Neural crest cell (in vitro differentiated cells): ENCODE results near the gene PTPRO. TPM values are rescaled to one million over a fixed set of nuclear protein-coding genes. Genes with fewer than 3 reads are reported as not detected.

Source experiments
- DNase-seq: peaks from one replicate; pipeline ENCODE4 v3.0.0; 2021; ENCODE audit warnings: low read depth, mixed read lengths, low spot score
- H3K27ac Mint-ChIP-seq: one replicate; pipeline ENCODE4 v1.8.0; 2021; ENCODE audit warnings: mild to moderate bottlenecking, mixed read lengths; ENCODE audit not compliant: unreplicated experiment
- H3K27me3 Mint-ChIP-seq: 2 replicates; pipeline ENCODE4 v1.8.0; 2021; ENCODE audit warnings: low read depth, mild to moderate bottlenecking, mixed read lengths
- H3K36me3 Mint-ChIP-seq: 2 replicates; pipeline ENCODE4 v1.8.0; 2021; ENCODE audit warnings: low read depth, mild to moderate bottlenecking, mixed read lengths
- H3K4me1 Mint-ChIP-seq: 2 replicates; pipeline ENCODE4 v1.8.0; 2021; ENCODE audit warnings: mixed read lengths
- H3K4me3 Mint-ChIP-seq: one replicate; pipeline ENCODE4 v1.8.0; 2021; ENCODE audit warnings: mild to moderate bottlenecking, mixed read lengths
- H3K9me3 Mint-ChIP-seq: 2 replicates; pipeline ENCODE4 v1.8.0; 2021; ENCODE audit warnings: mixed read lengths
- total RNA-seq: library from RNA; stranded (reverse); gene quantifications from 2 replicates; pipeline ENCODE4 v1.2.1, GENCODE V29; 2021
- TF ChIP-seq, protein P1 (sequence below): fragments of 200-600 bp; sonication (generic); conservative IDR thresholded peaks from 2 replicates; pipeline ENCODE4 v1.5.0; 2021; ENCODE audit warnings: antibody characterized with exemption, mild to moderate bottlenecking

PTPRO gene
- total RNA-seq, 1 donor from 2014 or later: 3.1 TPM

DNA sequence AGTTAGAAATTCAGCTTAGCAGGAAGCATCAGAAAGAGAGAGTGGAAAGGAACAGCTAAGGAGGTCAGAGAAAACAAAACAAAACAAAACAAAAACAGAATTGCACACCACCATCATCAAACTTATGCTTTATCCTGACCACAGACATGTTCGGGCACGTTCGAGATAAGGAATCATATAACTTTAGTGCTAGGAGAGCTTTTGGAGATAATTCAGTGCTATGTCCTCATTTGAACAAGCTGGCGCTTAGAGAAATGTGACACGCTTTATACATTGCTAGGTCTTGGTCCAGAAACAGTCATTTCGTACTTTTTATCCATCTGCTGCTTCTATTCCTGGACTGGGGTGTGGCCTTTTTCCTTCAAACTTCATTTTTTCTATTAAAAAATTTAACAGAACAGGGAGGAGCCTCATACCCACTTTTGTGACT is 213.1 kb downstream of the PTPRO start:
- TF ChIP-seq, protein P1, sequence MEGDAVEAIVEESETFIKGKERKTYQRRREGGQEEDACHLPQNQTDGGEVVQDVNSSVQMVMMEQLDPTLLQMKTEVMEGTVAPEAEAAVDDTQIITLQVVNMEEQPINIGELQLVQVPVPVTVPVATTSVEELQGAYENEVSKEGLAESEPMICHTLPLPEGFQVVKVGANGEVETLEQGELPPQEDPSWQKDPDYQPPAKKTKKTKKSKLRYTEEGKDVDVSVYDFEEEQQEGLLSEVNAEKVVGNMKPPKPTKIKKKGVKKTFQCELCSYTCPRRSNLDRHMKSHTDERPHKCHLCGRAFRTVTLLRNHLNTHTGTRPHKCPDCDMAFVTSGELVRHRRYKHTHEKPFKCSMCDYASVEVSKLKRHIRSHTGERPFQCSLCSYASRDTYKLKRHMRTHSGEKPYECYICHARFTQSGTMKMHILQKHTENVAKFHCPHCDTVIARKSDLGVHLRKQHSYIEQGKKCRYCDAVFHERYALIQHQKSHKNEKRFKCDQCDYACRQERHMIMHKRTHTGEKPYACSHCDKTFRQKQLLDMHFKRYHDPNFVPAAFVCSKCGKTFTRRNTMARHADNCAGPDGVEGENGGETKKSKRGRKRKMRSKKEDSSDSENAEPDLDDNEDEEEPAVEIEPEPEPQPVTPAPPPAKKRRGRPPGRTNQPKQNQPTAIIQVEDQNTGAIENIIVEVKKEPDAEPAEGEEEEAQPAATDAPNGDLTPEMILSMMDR: no peak
- H3K27ac Mint-ChIP-seq: no peak overlapping the region
- no peak overlapping the region for H3K4me3 Mint-ChIP-seq
- no peak for DNase-seq
- H3K27me3 Mint-ChIP-seq: no peaks in the 10 kb centered on the region
- no peaks in the 10 kb centered on the region for H3K9me3 Mint-ChIP-seq
- no peaks in the 10 kb centered on the region for H3K4me1 Mint-ChIP-seq
- H3K36me3 Mint-ChIP-seq: no peaks in the 10 kb centered on the region

DNA sequence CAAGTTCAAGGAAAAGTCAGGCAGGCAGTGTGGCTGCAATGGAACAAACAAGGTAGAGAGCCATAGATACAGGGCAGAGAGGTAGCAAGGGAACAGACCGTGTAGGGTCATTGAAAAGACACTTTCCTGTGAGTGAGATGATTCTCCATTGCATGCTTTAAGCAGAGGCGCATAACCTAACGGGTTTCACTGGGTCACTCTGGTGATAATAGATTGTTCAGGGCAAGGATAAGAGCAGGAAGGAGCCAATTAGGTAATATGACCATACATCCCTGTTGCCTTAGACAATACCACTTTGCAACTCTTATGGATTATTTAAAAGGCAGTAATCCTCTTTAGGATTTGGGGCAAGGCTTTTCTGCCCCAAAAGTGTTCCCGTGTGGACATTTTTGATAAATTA is 214.1 kb downstream of the PTPRO start:
- TF ChIP-seq, protein P1: no peak
- H3K4me1 Mint-ChIP-seq: no peaks in the 10 kb centered on the region
- no peaks in the 10 kb centered on the region for H3K9me3 Mint-ChIP-seq
- H3K4me3 Mint-ChIP-seq: no peak overlapping the region
- no peak for DNase-seq
- H3K27me3 Mint-ChIP-seq: no peaks in the 10 kb centered on the region
- H3K36me3 Mint-ChIP-seq: no peaks in the 10 kb centered on the region
- H3K27ac Mint-ChIP-seq: no peak overlapping the region

GRCh38 chr12:15538881-15539280 is 216.6 kb downstream of the PTPRO start:
- Mint-ChIP-seq H3K9me3 (no peaks in the 10 kb centered on the region), H3K27me3 (no peaks in the 10 kb centered on the region), H3K36me3 (no peaks in the 10 kb centered on the region), H3K4me3 (no peak overlapping the region), H3K4me1 (peaks cover 2% of the 10 kb centered on the region), H3K27ac (no peak overlapping the region)
- no peak for DNase-seq
- TF ChIP-seq, protein P1: no peak

- H3K36me3 Mint-ChIP-seq: no peaks in the 10 kb centered on the region
- H3K4me1 Mint-ChIP-seq: peaks cover 10% of the 10 kb centered on the region
- no peaks in the 10 kb centered on the region for H3K9me3 Mint-ChIP-seq
- no peak for DNase-seq
- no peak overlapping the region for H3K27ac Mint-ChIP-seq
- no peaks in the 10 kb centered on the region for H3K27me3 Mint-ChIP-seq
- no peak overlapping the region for H3K4me3 Mint-ChIP-seq
- TF ChIP-seq, protein P1: no peak
Observed at GRCh38 chr12:15540005-15540404, 217.7 kb downstream of the PTPRO start.

GRCh38 chr12:15540469-15540872 is 218.2 kb downstream of the PTPRO start:
- Mint-ChIP-seq H3K4me1 (peaks cover 13% of the 10 kb centered on the region), H3K27me3 (no peaks in the 10 kb centered on the region), H3K27ac (no peak overlapping the region), H3K9me3 (no peaks in the 10 kb centered on the region), H3K36me3 (no peaks in the 10 kb centered on the region), H3K4me3 (no peak overlapping the region)
- DNase-seq: no peak
- TF ChIP-seq, protein P1: no peak
